Measurements from ENCODE around the gene FBXO15.

FBXO15 gene, protein sequence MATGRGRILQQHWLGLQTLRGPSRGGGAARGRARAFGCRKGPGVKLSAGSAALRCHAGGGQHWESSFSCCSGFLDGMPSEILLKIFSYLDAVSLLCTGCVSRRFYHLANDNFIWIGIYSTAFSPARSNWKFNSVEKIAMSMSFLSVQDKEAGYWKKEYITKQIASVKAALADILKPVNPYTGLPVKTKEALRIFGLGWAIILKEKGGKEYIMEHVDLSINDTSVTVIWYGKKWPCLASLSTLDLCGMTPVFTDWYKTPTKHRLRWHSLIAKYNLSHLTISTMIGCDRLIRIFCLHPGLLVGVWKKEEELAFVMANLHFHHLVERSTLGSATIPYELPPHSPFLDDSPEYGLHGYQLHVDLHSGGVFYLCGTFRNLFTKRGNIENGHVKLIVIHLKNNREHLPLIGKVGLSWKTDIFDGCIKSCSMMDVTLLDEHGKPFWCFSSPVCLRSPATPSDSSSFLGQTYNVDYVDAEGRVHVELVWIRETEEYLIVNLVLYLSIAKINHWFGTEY

DNA sequence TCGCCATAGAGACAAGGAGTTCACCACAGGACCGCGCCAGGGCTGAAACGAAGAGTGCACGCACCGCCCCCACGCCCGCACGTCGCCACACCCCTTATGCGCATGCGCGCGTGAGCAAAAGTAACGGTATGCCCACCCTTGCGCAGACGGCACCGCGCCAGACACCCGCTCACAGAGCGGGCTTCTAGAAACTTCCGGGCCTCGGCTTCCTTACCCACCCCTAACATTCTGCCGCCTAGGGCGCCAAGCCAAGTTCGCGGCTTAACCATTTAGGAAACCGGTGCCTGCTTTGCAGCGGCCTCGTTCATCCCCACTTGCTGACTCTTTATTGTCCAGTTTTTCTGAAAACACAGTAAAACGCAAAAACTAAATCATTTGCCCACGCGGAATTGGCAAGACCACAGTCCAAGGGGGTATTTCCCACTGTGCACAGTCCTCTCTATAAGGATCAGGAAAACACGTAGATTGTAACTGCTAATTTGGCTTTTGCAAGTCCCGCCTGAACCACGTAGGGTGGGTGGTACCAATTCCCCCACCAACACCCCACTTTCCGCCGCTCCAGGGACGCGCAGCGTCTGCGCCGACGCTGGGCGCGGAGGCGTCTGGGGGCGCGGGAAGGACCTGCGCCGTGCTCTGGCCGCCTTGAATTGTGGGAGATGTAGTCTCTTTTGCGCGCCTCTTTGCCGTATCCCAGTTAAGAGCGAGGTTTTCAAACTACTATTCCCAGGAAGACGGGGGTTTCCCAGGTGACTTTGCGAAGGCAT is at the start of gene FBXO15, which contains the start of gene TIMM21:
Gene FBXO15, minus strand, starts transcription at position 56 of the 764 bp plus-strand sequence. Its CDS starts 49 bp downstream, at position 7.
Gene TIMM21, plus strand, starts transcription at position 745 of the 764 bp plus-strand sequence. CDS start 286 bp downstream, outside the sequence.
- peak; percentile 90 to 92 (median 90) for DNase-seq (ENCODE audit: low read depth in 3 of 3, low spot score in 1 of 3)

DNA sequence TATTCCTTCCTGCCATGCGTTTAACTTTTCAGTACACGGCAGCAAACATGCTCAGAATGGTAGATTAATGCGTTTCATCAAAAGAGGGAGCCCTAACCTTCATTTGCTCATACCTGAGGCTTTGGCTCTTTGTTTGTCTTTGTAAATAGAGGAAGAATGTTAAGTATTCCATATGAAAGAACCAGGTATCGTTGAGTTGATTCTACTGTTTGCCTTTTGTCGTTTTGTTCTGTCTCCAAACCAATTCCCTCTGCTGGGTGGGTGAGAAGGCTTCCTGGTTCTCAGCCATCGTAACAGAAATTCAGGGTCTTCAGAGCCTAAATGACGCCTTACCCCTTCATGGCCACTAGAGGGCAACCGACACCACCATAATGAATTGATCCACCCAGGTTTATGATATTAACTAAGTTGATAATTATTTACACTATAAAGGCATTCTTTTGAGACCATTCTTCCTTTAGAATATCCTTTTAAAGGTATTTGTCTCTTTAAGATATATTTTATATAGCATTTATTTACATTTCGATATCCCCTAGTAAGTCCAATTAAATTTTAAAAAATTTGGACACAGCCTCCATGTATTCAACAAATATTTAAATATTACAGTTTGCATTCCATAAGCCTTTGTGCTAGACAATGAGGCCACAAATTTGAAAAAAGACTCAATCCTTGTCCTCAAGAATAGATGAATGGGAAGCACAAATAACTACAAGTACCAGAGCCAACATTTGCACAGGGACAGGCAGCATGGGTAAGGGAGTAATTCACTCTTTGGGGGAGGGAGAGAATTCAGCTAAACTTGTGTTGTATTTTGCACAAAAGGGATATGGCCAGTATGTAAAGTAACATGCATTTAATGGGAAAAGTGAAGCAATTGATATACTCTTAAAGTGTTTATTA is 48.8 kb upstream of the FBXO15 start:
- peak in 2 of 3 donors; percentile 16 to 18 for DNase-seq (ENCODE audit: low read depth in 3 of 3, low spot score in 1 of 3)

GRCh38 chr18:74194691-74195090 is 47.1 kb upstream of the FBXO15 start:
- no peak for DNase-seq (ENCODE audit: low read depth in 3 of 3, low spot score in 1 of 3)

DNA sequence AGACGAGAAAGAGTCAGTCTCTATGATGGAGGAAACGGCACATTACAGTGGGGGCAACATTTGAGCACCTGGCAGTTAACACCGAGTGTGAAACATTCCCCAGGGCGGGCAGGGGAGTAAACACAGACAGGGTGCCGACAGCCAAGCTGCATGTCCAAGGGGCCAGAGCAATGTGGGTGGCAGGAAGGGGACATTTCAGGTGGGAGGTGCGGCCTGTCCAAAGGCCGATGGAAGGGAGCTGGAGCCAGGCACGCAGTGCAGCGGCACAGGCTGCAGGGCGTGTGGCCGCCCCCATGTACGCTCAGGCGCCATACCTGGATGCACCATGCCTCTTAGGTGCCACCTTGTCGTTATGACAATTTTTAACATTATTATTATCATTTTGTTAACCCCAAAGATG is 43.9 kb upstream of the FBXO15 start:
- no peak for DNase-seq (ENCODE audit: low read depth in 3 of 3, low spot score in 1 of 3)

GRCh38 chr18:74190086-74190485 is 42.5 kb upstream of the FBXO15 start:
- DNase-seq (ENCODE audit: low read depth in 3 of 3, low spot score in 1 of 3), result no peak

DNA sequence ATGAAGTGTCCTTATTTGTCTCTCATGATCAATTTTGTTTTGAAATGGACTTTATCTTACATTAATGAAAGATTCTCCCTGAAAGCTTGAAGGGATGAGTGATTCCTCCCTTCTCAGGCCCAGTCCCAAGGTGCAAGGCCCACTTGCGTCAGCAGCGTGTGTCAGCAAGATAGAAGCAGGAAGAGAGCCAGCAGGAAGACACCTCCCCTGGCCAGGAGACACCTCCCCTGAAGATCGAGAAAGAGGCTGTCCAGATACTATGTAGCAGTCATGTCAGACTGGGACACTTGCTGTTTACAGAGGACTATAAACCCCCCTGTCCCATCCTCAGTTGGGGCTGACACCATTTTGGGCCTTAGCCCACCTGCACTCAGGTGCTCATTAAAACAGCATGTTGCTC is 39.0 kb upstream of the FBXO15 start:
- DNase-seq (ENCODE audit: low read depth in 3 of 3, low spot score in 1 of 3), result no peak

- DNase-seq (ENCODE audit: low read depth in 3 of 3, low spot score in 1 of 3), result no peak
Measured at GRCh38 chr18:74185860-74186259, 38.2 kb upstream of the FBXO15 start.

GRCh38 chr18:74184875-74185274 is 37.2 kb upstream of the FBXO15 start:
- DNase-seq (ENCODE audit: low read depth in 3 of 3, low spot score in 1 of 3), result no peak

- no peak for DNase-seq (ENCODE audit: low read depth in 3 of 3, low spot score in 1 of 3)
Measured at GRCh38 chr18:74183130-74183529, 35.5 kb upstream of the FBXO15 start.

GRCh38 chr18:74182335-74182734 is 34.7 kb upstream of the FBXO15 start:
- DNase-seq (ENCODE audit: low read depth in 3 of 3, low spot score in 1 of 3), result no peak

GRCh38 chr18:74179623-74180199 is 32.1 kb upstream of the FBXO15 start:
- DNase-seq (ENCODE audit: low read depth in 3 of 3, low spot score in 1 of 3), result no peak

GRCh38 chr18:74178884-74179283 is 31.2 kb upstream of the FBXO15 start:
- no peak for DNase-seq (ENCODE audit: low read depth in 3 of 3, low spot score in 1 of 3)

GRCh38 chr18:74175658-74176057 is 28.0 kb upstream of the FBXO15 start:
- no peak for DNase-seq (ENCODE audit: low read depth in 3 of 3, low spot score in 1 of 3)

DNA sequence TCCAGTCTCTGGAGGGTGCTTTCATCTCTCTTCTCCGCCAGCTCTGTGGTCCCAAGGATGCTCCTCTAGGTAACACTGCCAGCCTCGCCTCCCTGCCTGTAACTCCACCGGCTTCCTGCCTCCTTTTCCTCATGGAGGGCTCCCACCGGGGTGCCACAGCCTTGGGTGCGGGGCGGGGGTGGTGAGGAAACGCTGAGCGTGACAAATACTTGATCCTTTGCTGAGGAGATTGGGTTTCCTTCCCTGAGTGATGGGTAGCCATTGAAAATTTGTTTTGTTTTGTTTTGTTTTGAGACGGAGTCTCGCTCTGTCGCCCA is 25.8 kb upstream of the FBXO15 start:
- no peak for DNase-seq (ENCODE audit: low read depth in 3 of 3, low spot score in 1 of 3)

- DNase-seq (ENCODE audit: low read depth in 3 of 3, low spot score in 1 of 3), result no peak
Measured at GRCh38 chr18:74172697-74173433, 25.2 kb upstream of the FBXO15 start.

- no peak for DNase-seq (ENCODE audit: low read depth in 3 of 3, low spot score in 1 of 3)
Measured at GRCh38 chr18:74171910-74172606, 24.4 kb upstream of the FBXO15 start.

- DNase-seq (ENCODE audit: low read depth in 3 of 3, low spot score in 1 of 3), result no peak
Measured at GRCh38 chr18:74166386-74166785, 18.8 kb upstream of the FBXO15 start.

- DNase-seq (ENCODE audit: low read depth in 3 of 3, low spot score in 1 of 3), result no peak
Measured at GRCh38 chr18:74163019-74163660, 15.5 kb upstream of the FBXO15 start.

DNA sequence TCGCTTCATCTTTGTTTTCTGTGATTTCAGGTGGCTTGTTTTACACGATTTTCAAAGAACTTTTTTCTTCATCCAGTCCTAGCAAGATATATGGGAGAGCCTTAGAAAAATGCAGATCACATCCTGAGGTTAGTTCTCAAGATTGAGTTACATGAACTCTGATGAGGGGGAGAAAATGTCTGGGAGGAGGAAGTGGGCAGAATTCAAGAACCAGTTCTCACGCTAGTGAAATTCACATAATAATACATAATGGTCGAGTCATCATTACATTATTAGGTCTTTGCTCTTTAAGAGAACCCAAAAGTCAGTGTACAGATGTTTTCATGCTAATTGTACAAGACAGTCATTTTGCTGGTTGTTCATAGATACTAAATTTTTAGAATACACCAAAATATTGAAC is 7.6 kb upstream of the FBXO15 start:
- DNase-seq (ENCODE audit: low read depth in 3 of 3, low spot score in 1 of 3), result no peak

Measured in stimulated activated CD4-positive, alpha-beta T cell treated with anti-CD3 and anti-CD28 coated beads, TNF-alpha, amount 100 ng/mL, for 1 hour (primary cell).